Brain pericyte (primary cell): Measurements from ENCODE around the gene ATP6V1E1.

Experiments used
- DNase-seq: peaks from one replicate; pipeline ENCODE4 v3.0.0-alpha.2; 2012; ENCODE audit warnings: low read depth, low spot score

Gene ATP6V1E1

DNA sequence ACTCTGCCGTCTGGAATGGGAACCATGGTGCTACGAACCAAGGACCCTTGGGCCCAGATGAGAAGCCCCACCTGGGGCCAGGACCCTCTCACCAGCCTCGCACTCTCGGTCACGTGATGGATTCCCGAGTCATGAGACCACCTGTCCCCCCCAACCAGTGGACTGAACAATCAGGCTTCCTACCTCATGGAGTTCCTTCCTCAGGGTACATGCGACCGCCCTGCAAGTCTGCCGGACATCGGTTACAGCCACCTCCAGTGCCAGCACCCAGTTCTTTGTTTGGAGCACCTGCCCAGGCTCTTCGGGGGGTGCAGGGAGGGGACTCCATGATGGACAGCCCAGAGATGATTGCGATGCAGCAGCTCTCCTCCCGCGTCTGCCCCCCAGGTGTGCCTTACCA lies 86.1 kb downstream of the ATP6V1E1 start:
- no peak for DNase-seq
